GM21529 (cell line): ENCODE results near the gene C15orf62.

Experiments
- ATAC-seq: cut with Tn5 transposase; IDR thresholded peaks from one replicate; pipeline ENCODE4 v1.9.1; 2021; ENCODE audit not compliant: unreplicated experiment

C15orf62 gene

GRCh38 chr15:40754883-40755811 is 14.6 kb upstream of the C15orf62 start, which contains the start of gene RMDN3:
RMDN3 (minus strand) TSS chr15:40755254; CDS start chr15:40754783, 471 bp downstream.
- ATAC-seq: peak; percentile 72

DNA sequence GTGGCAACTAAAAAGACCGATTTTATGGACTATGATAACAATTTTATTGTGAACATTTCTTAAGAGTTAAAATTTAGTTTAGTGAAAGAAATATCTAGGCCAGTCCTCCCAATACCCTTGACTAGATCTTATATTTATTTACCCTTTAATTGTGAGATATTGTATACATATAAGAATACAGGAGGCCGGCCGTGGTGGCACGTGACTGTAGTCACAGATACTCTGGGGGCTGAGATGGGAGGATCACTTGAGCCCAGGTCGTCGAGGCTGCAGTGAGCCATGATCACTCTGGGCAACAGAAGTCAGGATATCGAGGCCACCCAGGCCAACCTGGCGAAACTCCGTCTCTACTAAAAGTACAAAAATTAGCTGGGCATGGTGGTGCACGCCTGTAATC is 14.0 kb upstream of the C15orf62 start:
- no peak for ATAC-seq

DNA sequence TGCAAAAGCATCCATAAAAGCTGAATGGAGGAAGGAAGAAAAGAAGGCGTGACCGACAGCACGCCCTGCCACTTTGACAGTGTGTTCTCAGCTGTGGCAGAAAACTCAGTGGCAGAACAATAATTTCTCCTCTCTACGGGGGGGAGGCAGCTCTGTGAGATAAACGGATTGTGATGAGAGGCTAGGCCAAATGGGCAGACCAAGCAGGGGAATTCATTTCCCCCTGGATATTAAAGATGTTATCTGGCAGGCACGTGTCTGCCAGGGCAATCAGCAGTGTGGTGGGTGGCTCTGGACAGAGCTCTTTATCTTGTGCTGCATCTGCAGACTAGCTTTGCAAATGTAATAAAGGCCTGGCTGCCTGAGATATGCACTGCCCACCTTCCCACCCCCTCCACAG is 12.8 kb upstream of the C15orf62 start:
- ATAC-seq: no peak

- ATAC-seq: no peak
Observed at GRCh38 chr15:40759961-40760360, 9.8 kb upstream of the C15orf62 start.

DNA sequence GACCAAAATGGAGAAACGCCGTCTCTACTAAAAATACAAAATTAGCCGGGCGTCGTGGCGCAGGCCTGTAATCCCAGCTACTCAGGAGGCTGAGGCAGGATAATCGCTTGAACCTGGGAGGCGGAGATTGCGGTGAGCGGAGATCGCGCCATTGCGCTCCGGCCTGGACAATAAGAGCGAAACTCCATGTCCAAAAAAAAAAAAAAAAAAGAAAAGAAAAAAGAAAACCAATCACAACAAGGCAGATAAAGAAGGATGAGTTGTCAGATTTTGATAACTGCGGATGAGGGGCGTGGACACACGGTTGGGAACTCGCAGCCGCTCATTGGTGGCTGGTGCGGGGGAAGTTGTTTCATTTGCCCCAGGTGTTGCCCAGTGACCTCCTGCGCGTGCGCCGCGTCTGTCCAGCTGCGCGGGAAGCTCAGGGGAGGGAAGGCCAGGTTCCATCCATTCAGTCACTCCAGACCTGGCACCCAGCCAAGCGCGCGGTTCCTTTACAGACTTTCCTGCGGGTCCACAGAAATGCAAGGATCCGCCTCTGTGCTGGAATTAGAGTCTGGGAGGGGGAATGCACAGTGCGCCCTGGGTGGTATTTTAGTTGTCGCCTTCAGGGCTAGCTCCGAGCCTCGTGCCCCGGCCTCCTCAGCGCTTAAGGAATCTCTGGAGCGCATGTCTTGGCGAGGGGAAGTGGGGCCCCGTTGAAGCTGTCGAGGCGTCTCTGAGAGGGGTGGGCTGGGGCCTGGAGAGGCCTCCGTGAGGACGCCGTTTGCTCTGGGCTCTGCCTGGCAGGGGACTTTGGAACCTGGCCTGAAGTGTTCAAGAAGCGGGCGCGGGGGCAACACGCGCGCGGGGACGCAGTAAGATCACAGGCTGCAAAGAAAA is 6.6 kb upstream of the C15orf62 start:
- ATAC-seq: no peak

- peak; percentile 57 for ATAC-seq
Observed at GRCh38 chr15:40763801-40764628, 5.8 kb upstream of the C15orf62 start, which contains the start of gene GCHFR. GCHFR (plus strand) TSS chr15:40764068; CDS start chr15:40764181, 113 bp downstream.

- ATAC-seq: no peak
Observed at GRCh38 chr15:40764629-40765103, 5.1 kb upstream of the C15orf62 start.

- ATAC-seq: no peak
Observed at GRCh38 chr15:40766194-40766815, 3.5 kb upstream of the C15orf62 start.

DNA sequence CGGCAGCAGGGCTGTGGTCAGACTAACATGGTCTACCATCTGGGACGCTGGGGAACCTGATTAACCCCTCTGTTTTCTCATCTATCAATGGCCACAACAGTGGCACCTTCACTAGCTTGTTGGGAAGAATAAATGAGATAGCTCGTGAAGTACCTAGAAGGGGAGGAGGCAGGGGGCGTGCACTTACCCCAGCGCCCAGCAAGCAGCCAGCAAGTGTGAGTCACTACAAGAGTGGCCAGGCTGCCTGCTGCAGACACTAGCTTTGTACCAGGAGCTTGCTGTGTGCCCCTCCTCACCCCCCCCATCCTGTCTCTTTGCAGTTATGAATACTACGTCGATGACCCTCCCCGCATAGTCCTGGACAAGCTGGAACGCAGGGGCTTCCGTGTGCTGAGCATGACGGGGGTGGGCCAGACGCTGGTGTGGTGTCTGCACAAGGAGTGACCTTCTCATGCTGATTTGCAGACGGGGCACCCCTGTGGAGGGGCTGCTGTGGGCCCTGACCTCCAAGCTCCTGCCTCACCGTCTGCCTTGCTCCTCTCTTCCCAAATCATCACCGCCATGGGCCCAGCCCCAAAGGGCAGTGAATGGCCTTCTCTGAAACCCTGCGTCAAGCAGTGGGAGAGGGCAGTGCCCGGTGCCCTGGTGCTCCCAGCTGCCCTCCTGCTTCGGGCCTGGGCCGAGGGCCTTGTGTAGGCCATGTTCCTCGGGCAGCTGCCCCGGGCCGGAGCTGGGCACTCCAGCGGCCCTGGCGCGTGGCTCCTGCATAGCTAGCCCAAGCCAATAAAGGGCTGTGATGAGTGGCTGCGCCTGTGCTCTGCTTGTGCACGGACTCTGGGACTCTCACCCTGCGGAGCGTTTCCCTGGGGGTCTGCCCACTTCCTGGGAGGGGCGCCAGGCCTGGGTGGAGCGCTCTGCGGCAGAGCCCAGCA is 2.6 kb upstream of the C15orf62 start:
- no peak for ATAC-seq

- ATAC-seq: no peak
Observed at GRCh38 chr15:40767838-40768500, 1.8 kb upstream of the C15orf62 start.

DNA sequence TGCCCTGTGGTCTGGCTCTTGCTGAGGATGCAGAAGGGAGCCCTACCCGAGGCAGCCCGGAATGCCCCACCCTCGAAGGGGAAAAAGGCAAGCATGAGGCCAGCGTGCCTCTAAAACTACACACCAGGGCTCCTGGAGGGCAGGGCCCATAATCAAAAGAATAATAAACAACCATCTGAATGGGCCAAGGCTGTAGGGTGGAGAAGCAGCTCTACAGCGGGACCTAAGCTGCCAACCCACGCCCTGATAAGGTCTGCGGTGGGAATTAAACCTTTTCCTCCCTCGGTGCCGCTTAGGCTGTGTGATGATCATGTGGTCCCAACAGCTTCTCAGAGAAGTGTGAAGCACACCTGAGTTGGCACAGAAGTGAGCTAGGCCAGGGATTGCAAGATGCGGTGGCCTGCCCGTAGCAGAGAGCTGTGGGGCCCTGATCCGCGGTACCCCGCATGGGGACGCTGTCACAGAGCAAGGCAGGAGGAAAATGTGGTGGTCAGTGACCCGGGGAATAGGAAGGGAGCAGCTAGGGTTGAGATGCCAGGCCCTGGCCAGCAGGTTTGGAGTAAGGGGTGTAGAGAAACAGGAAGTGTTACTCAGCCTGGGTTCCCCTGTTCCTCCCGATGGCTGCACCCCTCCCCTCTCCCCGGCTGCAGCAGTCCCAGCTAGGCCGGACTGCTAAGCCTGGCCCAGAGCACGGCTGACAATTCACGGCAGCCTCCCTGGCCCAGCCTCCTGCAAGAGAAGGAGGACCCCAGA is 1.1 kb upstream of the C15orf62 start:
- no peak for ATAC-seq

DNA sequence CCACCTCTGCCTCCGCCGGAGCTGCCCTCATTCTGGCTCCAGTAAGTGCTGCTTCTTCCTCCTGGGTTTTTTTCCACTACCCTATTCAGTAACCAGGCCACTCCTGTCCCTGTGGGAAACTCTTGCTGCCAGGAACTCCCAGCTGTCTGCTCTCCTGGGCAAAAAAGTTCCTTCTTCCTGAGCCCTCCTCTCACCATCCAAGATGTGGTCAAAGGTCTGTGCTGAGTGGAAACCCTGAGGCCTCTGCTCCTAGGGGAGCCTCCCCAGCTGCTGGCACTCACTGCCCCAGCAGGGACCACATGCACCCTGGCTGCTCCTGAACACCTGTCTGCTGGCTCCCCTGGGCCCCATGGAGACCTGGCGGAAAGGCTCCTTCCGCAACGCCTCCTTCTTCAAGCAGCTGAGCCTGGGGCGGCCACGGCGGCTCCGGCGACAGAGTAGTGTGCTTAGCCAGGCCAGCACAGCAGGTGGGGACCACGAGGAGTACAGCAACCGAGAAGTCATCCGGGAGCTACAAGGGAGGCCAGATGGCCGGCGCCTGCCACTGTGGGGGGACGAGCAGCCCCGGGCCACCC is 454 bp downstream of the C15orf62 start:
- no peak for ATAC-seq

- ATAC-seq: no peak
Observed at GRCh38 chr15:40771242-40771641, 1.5 kb downstream of the C15orf62 start.

GRCh38 chr15:40772014-40772413 is 2.2 kb downstream of the C15orf62 start:
- no peak for ATAC-seq

DNA sequence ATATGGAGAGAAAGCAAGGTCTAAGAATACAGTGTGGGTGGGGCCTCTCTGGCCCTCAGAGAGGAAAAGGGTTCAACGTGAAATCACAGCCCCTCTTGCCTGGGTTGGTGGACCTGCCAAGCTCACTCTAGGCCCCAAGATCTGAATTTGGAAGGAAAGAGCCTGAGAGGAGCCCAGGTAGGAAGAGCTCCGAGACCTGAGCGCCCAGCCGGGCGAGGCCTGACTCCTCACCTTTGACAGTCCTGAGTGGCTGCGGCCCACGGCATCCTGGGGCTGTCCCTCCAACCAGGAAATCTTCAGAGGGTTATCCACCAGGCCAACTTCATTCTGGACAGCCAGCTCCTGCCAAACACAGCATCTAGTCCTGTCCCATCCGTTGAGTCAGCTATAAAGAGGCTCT is 3.7 kb downstream of the C15orf62 start:
- no peak for ATAC-seq

- ATAC-seq: no peak
Observed at GRCh38 chr15:40773902-40774301, 4.1 kb downstream of the C15orf62 start.

GRCh38 chr15:40775007-40775406 is 5.2 kb downstream of the C15orf62 start:
- no peak for ATAC-seq
